ENCODE data around the gene DCBLD2. TPM values are rescaled to one million over a fixed set of nuclear protein-coding genes. Genes with fewer than 3 reads are reported as not detected.
"Not testable (repeated sequence)": the region's sequence is repeated elsewhere in the genome, so short reads cannot be mapped to it uniquely, and the experiment has no call there.

Gene DCBLD2
- total and polyA plus RNA-seq, 2 of the 4 experiments (the other 2 are of a cell fraction), result 121 to 196 TPM

GRCh38 chr3:98857971-98858370 is 43.5 kb downstream of the DCBLD2 start:
- H3K9ac ChIP-seq (ENCODE audit: low read depth, low read length); H2BK20ac ChIP-seq (ENCODE audit: low read depth, low read length); BruUV-seq (replicated peaks); DNase-seq; intact Hi-C loops (cut with micrococcal nuclease); H2AK9ac ChIP-seq (replicated peaks; ENCODE audit: low read depth, low read length, poor library complexity); H2BK15ac ChIP-seq (ENCODE audit: low read depth, low read length); H4K20me1 ChIP-seq (ENCODE audit: insufficient read depth, low read length); H4K5ac ChIP-seq (ENCODE audit: low read depth, low read length); H3K18ac ChIP-seq (ENCODE audit: low read depth, low read length); H2BK120ac ChIP-seq (ENCODE audit: low read depth, low read length); H3K27ac ChIP-seq (ENCODE audit: insufficient read depth, low read length); POLR2A ChIA-PET (ENCODE audit: unreplicated experiment); ATAC-seq (ENCODE audit: low read depth); H3K27me3 ChIP-seq (ENCODE audit: control insufficient read depth, insufficient read depth, low read length); H3K14ac ChIP-seq (replicated peaks; ENCODE audit: low read depth, low read length); H3K4me2 ChIP-seq (ENCODE audit: low read depth, low read length); H3K9me1 ChIP-seq (ENCODE audit: insufficient read depth, low read length); H3K23ac ChIP-seq (ENCODE audit: low read depth, low read length); H3K4me1 ChIP-seq (ENCODE audit: control insufficient read depth, insufficient read depth, low read length); in situ Hi-C loops (cut with MboI; ENCODE audit: low sequenced_read_pairs); H3K36me3 ChIP-seq (ENCODE audit: control insufficient read depth, insufficient read depth, low read length); H2AFZ ChIP-seq (replicated peaks; ENCODE audit: low read length, poor library complexity); H3K4me3 ChIP-seq (ENCODE audit: insufficient read depth, low read depth, low read length); H3K9me3 ChIP-seq (ENCODE audit: control insufficient read depth, insufficient read depth, low read length); H4K91ac ChIP-seq (ENCODE audit: insufficient read depth, low read depth, low read length); H3K56ac ChIP-seq (ENCODE audit: extremely low read depth, insufficient read depth, low read length); H3K4ac ChIP-seq (ENCODE audit: low read depth, low read length); CTCF ChIA-PET; dilution Hi-C loops (cut with HindIII; ENCODE audit: low sequenced_read_pairs, unreplicated experiment); H2BK5ac ChIP-seq (ENCODE audit: low read depth, low read length, poor library complexity, severe bottlenecking); H2AK5ac ChIP-seq (ENCODE audit: low read depth, low read length); H4K8ac ChIP-seq (ENCODE audit: low read depth in 2 of 2, low read length in 2 of 2): not testable (repeated sequence)
- 81% methylated on average over 5 of the region's 21 CpGs; no CpG with 5 or more reads in 1 of the 2 experiments for WGBS, 2 experiments (ENCODE audit: extremely low coverage in 2 of 2, insufficient read length in 1 of 2)
- H3K79me1 ChIP-seq (ENCODE audit: low read depth in 1 of 2, low read length in 2 of 2), result peaks cover 10 to 12% of the 10 kb centered on the region in 2 experiments

DNA sequence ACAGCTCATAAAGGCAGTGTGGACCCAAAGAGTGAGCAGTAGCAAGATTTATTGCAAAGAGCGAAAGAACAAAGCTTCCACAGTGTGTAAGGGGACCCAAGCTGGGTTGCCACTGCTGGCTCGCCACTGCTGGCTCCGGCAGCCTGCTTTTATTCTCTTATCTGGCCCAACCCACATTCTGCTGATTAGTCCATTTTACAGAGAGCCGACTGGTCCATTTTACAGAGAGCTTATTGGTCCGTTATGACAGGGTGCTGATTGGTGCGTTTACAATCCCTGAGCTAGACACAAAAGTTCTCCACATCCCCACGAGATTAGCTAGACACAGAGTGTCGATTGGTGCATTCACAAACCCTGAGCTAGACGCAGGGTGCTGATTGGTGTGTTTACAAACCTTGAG is 44.2 kb downstream of the DCBLD2 start:
- 92% methylated on average over 2 of the region's 9 CpGs; no CpG with 5 or more reads in 1 of the 2 experiments for WGBS, 2 experiments (ENCODE audit: extremely low coverage in 2 of 2, insufficient read length in 1 of 2)
- H3K56ac ChIP-seq (ENCODE audit: extremely low read depth, insufficient read depth, low read length); H3K9me3 ChIP-seq (ENCODE audit: control insufficient read depth, insufficient read depth, low read length); dilution Hi-C loops (cut with HindIII; ENCODE audit: low sequenced_read_pairs, unreplicated experiment); H2AFZ ChIP-seq (replicated peaks; ENCODE audit: low read length, poor library complexity); H2AK5ac ChIP-seq (ENCODE audit: low read depth, low read length); H3K4me1 ChIP-seq (ENCODE audit: control insufficient read depth, insufficient read depth, low read length); H3K36me3 ChIP-seq (ENCODE audit: control insufficient read depth, insufficient read depth, low read length); CTCF ChIA-PET; H2BK20ac ChIP-seq (ENCODE audit: low read depth, low read length); H3K27ac ChIP-seq (ENCODE audit: insufficient read depth, low read length); POLR2A ChIA-PET (ENCODE audit: unreplicated experiment); H3K9ac ChIP-seq (ENCODE audit: low read depth, low read length); H2AK9ac ChIP-seq (replicated peaks; ENCODE audit: low read depth, low read length, poor library complexity); H3K18ac ChIP-seq (ENCODE audit: low read depth, low read length); ATAC-seq (ENCODE audit: low read depth); H2BK120ac ChIP-seq (ENCODE audit: low read depth, low read length); H2BK15ac ChIP-seq (ENCODE audit: low read depth, low read length); H3K4ac ChIP-seq (ENCODE audit: low read depth, low read length); DNase-seq; H3K9me1 ChIP-seq (ENCODE audit: insufficient read depth, low read length); H3K4me3 ChIP-seq (ENCODE audit: insufficient read depth, low read depth, low read length); H3K14ac ChIP-seq (replicated peaks; ENCODE audit: low read depth, low read length); H3K27me3 ChIP-seq (ENCODE audit: control insufficient read depth, insufficient read depth, low read length); H4K5ac ChIP-seq (ENCODE audit: low read depth, low read length); BruUV-seq (replicated peaks); H4K91ac ChIP-seq (ENCODE audit: insufficient read depth, low read depth, low read length); H3K4me2 ChIP-seq (ENCODE audit: low read depth, low read length); in situ Hi-C loops (cut with MboI; ENCODE audit: low sequenced_read_pairs); intact Hi-C loops (cut with micrococcal nuclease); H4K8ac ChIP-seq (ENCODE audit: low read depth in 2 of 2, low read length in 2 of 2); H3K23ac ChIP-seq (ENCODE audit: low read depth, low read length); H2BK5ac ChIP-seq (ENCODE audit: low read depth, low read length, poor library complexity, severe bottlenecking): not testable (repeated sequence)
- H3K79me1 ChIP-seq (ENCODE audit: low read depth in 1 of 2, low read length in 2 of 2), result peaks cover 16 to 18% of the 10 kb centered on the region in 2 experiments
- H4K20me1 ChIP-seq (ENCODE audit: insufficient read depth, low read length), result peaks cover 11% of the 10 kb centered on the region; the same call in 1 of the 2 replicates
